HG03354 (cell line): ENCODE data around the gene SPRR2D.
"Not testable (repeated sequence)": the region's sequence is repeated elsewhere in the genome, so short reads cannot be mapped to it uniquely, and the experiment has no call there.

Experiments used
- ATAC-seq: cut with Tn5 transposase; IDR thresholded peaks from one replicate; pipeline ENCODE4 v1.9.1; 2021; ENCODE audit warnings: mild to moderate bottlenecking; ENCODE audit not compliant: unreplicated experiment, poor library complexity, severe bottlenecking

SPRR2D gene

DNA sequence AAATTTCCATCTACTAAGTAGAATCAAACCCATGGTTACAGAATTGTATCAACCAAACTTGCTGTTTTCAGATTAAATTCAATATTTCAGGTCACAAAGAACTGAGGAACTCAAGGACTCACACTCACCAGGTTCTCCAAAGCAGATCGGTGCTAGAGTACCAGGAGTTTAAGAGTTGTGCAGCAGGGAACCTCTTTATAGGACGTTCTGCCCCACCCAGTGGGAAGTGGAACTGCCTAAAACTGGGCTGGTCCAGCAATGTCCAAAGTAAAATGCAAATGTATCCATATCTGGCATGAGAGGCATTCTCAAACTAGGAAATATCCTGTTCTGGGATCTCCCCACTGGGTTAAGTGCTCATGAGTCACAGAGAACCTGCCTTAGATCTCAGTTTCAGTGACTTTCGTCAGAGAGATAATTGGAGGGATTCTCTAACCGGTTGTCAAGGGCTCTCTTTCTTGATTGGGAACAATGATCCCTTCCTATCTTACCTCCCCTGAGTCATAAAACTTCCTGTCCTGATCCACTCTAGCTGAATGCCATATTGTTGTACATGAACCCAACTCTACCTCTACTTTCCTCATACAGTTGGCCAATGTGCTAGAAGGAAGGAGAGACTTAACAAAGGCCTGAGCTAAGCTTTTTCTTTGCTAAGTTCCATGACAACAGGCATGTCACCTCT is at the start of gene SPRR2D:
Gene SPRR2D (minus strand): TSS at position 171 of the 682 bp plus-strand sequence. CDS start 774 bp downstream, outside the sequence.
- no peak for ATAC-seq

DNA sequence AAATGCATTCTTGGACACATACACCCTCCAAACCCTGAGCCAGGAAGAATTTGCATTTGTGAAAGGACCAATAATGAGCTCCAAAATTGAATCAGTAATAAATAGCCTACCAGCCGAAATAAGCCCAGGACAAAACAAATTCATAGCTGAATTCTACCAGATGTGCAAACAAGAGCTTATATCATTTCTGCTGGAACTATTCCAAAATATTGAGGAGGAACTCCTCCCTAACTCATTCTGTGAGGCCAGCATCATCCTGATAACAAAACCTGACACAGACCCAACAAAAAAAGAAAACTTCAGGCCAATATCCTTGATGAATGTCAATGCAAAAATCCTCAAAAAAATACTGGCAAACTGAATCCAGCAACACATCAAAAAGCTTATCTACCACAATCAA is 46.7 kb upstream of the SPRR2D start:
- no peak for ATAC-seq

DNA sequence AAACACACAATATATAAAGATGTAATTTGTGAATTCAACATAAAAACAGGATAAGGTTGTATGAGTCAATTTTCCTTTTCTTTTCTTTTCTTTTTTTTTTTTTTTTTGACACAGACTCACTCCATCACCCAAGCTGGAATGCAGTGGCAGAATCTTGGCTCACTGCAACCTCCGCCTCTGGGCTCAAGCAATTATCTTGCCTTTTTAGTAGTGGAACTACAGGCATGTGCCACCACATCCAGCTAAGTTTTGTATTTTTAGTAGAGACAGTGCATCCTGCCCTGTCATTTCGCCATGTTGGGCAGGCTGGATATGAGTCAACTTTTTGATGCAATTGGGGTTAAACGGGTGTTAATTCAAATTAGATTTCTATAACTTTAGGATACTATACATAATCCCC is 40.8 kb upstream of the SPRR2D start:
- no peak for ATAC-seq

DNA sequence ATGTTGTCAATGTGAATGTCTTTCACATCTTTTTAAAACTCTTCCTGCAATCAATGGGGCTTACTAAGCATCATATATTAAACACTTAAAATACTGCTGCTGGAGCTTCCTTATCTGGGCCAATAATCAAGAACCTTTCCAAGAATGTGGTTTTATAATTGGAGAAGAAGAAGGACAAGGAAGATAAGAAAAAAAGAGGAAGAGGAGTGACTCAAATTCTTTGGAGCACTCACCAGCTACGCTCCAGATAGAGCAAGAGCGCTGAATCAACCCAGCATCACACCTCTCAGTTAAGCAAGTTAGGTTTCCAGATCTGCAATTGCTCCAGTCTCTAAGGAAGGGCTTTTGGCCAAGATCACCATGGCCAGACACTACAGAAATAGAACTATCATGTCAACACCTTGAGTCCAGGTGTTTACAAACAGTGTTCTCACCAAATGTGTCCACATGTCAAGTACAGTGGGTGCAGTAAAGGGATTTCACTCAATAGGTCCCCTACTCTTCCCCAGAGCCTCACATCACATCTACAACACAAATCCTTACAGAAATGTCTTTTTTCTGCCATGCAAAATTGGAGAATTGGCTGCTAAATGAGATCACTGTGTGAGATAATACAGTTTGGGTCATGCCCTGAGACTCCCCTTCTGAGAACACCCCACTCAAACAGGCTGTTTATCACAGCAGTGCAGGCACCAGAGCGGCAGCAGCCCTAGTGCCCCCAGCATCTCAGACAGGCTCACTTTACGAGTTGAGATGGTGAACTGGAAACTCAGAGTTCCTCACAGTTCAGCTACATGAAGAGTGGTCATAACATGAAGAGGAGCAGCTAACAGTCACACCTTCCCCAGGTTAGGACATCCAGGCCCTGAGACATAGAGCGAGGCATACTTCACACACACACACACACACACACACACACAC is 32.1 kb upstream of the SPRR2D start:
- no peak for ATAC-seq

DNA sequence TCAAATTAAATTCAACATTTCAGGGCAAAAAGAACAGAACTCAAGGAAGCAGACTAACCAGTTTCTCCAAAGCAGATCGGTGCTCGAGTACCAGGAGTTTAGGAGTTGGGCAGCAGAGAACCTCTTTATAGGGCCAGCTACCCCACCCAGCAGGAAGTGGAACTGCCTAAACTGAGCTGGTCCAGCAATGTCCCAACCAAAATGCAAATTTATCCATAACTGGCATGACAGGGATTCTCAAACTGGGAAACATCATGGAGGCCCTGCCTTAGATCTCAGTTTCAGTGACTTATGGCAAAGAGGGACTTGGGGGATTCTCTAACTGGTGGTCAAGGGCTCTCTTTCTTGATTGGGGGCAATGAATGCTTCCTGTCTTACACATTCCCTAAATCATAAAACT is 30.6 kb upstream of the SPRR2D start, which contains the start of gene SPRR2B:
Gene SPRR2B (minus strand): TSS at position 101 of the 400 bp plus-strand sequence. CDS start 772 bp downstream, outside the sequence.
- no peak for ATAC-seq

DNA sequence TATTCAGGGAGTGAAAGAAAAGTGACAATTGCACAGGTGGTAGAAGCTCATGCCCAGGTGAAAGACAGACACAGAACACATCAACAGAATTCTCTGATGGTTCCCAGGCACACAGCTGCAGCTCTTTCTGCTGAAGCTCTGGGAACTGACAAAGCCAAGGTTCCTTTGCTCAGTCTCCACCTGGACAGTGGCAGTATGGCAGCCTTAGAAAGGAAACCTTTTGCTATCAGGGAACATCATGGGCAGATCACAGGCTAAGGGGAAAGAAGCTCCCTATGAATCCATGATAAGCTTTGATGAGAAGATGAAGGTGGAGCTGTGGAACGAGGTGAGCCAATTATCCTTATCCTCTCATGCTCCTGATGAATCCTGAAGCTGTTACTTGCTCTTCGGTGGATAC is 29.3 kb upstream of the SPRR2D start:
- no peak for ATAC-seq

DNA sequence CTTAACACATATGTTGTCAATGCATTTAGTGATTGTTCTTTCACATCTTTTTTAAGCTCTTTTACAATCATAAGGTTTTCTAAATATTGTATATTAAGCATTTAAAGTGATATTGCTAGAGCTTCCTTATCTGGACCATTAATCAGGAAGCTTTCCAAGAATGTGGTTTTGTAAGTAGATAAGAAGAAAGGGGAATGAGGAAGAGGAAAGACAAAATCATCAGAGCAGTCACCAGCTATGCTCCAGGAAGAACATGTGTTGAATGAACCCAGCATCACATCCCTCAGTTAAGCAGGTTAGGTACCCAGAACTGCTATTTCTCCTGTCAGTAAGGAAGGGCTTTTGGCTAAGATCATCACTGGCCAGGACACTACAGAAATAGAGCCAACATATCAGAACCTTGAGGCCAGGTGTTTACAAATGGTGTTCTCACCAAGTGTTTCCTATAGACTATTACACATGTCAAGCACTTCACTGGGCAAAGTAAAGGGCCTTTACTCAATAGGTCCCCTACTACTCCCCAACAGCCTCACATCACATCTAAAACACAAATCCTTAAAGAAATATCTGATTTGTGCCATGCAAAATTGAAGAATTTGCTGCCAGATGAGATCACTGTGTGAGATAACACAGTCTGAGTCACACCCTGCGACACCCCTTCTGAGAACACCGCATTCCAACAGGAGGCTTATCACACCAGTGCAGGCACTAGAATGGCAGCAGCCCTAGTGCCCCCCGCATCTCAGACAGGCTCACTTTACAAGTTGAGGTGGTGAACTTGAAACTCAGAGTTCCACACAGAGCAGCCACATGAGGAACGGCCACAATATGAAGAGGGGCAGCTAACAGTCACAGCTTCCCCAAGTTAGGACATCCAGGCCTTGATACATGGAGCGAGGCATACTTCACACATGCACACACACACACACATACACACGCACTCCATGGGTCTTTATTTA is 18.2 kb upstream of the SPRR2D start:
- ATAC-seq = no peak

DNA sequence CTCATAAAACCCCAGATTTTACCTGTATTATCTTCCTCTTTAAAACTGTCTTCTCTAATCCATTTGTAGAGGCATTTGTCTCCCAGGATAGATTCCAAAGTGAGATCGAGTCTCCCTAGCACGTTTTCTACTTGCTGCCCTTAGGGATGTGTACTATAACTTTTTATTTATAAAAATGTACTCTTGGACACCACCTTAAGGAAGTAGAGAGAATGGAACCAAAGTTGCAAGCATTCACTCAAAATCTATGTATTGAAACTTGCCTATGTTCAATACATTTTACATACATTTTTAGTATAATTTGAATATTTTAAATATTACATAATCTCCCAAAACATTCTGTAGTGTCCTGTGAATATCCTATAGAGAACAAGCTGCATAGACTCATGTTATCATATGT is 17.2 kb upstream of the SPRR2D start:
- ATAC-seq = no peak

DNA sequence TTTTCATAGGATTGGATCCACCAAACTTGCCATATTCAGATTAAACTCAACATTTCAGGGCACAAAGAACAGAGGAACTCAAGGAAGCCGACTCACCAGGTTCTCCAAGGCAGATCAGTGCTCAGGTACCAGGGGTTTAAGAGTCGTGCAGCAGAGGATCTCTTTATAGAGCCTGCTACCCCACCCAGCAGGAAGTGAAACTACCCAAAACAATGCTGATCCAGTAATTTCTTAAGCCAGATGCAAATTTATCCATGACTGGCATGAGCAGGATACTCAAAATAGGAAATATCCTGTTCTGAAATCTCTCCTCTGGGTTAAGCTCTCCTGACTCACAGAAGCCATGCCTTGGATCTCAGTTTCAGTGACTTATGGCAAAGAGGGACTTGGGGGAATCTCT is 16.5 kb upstream of the SPRR2D start, which contains the start of gene SPRR2A:
Gene SPRR2A (minus strand): TSS at position 138 of the 400 bp plus-strand sequence. CDS start 777 bp downstream, outside the sequence.
- ATAC-seq = no peak

DNA sequence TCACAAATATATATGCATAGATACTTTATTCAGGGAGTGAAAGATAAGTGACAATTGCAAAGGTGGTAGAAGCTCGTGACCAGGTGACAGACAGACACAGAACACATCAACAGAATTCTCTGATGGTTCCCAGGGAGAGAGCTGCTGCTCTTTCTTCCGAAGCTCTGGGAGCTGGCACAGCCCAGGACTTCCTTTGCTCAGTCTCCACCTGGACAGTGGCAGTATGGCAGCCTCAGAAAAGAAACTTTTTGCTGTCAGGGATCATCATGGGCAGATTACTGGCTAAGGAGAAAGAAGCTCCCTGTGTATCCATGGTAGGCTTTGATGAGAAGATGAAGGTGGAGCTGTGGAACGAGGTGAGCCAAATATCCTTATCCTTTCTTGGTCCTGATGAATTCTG is 15.2 kb upstream of the SPRR2D start:
- ATAC-seq = not testable (repeated sequence)

DNA sequence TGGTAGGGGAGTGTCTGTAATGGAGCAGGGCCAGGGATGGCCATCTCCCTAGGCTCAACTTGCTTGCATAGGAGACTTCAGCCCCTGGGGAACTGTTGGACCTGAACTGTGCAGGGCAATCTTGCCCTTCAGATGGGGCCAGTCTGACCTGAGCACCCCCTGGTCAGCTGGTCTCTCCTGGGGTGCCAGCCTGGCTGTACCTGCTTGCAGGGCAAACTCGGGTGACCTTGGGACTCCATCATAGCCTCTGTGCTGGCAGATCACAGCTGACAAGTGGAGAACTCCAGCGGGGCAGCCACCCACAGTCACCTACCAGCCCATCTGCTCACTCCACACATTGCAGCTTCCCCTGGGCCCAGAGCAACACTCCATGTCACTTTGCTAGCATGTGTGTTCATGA is 8.3 kb upstream of the SPRR2D start:
- no peak for ATAC-seq

DNA sequence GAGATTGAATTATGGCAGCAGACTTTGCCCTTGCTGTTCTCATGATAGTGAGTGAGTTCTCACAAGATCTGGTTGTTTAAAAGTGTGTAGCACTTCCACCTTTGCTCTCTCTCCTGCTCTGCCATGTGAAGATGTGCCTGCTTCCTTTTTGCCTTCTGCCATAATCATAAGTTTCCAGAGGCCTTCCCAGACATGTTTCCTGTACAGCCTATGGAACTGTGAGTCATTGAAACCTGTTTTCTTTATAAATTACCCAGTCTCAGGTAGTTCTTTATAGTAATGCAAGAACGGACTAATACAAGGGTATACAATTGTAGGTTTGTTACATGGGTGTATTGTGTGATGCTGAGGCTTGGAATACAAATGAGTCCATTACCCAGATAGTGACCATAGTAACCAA is 5.7 kb downstream of the SPRR2D start:
- ATAC-seq = no peak

DNA sequence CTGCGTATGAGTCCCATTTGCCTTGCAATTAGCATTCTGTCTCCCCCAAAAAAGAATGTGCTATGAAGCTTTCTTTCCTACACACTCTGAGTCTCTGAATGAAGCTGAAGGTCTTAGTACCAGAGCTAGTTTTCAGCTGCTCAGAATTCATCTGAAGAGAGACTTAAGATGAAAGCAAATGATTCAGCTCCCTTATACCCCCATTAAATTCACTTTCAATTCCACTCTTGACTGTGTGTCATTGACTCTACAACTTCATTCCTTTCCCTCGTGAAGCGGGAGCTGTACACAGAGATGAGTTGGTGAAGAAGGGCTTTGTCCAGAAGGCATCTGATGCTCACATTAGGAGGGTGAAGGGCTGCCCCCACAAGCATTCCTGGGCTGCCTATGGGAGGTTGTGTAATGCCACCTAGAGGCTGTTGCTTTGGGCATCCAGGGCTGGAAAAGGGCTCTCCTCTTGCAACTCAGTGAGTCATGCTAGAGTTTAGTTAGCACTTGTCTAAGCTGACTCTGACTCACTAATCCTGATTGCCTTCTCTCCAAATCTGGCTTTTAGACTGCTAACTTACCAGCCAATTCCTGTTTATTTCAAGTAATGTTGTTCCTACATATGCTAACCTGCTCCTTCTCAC is 8.1 kb downstream of the SPRR2D start:
- ATAC-seq = no peak

DNA sequence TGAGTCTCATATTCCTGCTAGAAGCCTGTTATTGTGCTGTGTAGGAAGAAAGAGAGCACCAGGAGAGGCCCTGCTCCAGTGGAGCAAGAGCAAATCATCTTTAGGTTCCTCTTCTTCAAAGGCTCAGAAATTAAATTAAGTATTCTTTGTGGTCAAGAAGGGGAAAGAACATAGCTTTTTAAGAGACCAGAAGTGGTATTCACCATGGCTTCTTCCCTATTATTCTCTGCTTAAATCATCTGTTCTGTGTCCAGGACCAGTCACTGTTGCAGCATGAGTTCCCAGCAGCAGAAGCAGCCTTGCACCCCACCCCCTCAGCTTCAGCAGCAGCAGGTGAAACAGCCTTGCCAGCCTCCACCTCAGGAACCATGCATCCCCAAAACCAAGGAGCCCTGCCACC is 8.8 kb downstream of the SPRR2D start:
- no peak for ATAC-seq

DNA sequence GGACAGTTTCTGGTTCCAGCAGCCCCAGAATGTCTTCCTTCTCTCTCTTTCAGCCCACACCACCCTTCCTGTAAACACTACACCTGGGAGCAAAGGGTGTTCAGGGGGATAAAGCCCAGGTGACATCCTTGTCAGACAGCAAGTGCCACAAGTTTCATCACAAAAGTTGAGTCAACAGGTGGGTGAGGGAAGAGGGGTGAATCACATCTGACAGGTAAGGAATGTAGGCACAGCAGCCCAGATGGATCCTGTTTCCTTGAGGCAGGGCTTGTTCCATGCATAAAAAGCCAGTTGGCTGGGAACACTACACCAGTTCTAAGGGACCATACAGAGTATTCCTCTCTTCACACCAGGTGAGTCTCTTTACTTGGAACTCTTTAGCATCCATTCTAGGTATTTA is 10.0 kb downstream of the SPRR2D start, which contains the start of gene SPRR1B:
Gene SPRR1B (plus strand): TSS at position 309 of the 400 bp plus-strand sequence. CDS start 1,143 bp downstream, outside the sequence.
- no peak for ATAC-seq

DNA sequence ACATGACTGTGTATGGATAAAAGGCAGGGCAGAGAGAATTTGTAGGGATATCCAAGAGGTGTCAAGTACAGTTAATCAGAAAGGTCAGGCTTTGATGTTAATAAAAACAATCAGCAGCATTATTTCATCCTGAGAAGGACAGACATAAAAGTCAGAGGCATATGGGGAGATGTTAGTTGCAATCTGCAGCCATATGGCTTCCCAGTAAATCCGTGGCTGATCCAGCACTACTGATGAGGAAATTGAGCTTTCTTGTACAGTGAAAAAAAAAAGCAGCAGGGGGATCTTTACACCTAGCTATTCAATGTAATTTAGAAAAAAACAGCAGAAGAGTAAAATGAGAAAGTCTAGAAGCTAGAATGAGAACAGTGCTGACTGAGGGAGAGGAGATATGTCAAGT is 12.2 kb downstream of the SPRR2D start:
- no peak for ATAC-seq

DNA sequence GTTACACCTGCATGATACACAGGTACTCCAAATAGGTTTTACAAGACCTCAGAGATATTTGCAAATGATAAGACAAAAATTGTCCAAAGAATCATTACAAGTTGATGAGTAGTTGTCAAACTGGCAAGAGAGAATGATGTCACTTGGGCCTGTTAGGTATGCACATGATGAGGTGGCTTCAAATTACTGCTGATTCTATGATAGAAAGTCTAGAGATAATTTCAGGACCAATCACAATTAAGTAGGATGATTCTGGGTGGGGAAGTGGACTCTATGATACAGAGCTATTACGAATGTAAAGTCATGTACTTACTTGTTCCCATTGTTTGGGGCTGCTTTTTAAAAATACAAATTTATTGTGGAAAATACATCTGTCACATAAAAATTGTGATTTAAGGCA is 15.1 kb downstream of the SPRR2D start:
- no peak for ATAC-seq

DNA sequence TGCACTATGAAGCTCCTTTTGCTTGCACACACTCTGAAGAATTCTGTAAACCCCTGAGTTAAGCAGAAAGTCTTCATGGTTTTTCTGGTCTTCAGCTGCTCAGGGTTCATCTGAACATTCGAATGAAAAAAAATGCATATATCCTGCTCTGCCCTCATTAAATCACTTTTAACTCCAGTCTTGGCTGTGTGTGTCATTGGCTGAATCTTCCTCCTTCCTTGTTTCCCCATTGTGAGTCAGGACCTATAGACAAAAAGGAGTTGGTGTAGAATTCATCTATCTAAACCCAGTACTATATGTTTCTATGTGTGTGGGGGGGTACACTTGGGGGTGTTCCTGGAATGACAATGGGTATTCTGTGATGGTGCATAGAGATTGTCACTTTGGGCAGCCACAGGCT is 16.5 kb downstream of the SPRR2D start:
- no peak for ATAC-seq

DNA sequence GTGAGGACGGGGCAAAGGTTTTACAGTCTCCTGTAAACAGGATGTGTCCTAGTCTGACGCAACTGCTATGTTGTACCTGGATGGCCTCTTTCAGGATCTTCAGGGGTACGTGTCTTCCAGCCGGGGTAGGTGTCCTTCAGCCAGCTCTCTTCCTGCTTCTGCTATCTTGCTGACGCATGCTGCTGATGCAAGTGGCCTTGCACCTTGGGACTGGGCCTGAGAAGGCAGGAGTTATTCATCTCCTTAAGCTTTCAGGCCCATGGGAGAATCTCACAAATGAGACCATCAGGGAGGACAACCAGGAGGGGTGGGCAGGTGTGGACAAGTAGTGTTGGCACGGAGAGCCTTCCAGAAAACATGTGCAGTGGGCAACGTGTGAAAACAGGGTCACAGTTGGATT is 17.8 kb downstream of the SPRR2D start:
- no peak for ATAC-seq
